Measurements from ENCODE around the gene SMAP1. TPM values are rescaled to one million over a fixed set of nuclear protein-coding genes. Genes with fewer than 3 reads are reported as not detected.
A peak's percentile ranks its signal among the peaks of the same experiment; 100 is the strongest.

SMAP1 gene
- total RNA-seq, 1 donor: 15.9 TPM

- DNase-seq (ENCODE audit: low read depth in 2 of 3, low spot score in 2 of 3): peak; percentile 26 to 67 (median 34)
Observed at GRCh38 chr6:70884074-70884983, 216.6 kb downstream of the SMAP1 start.

- no peak for DNase-seq (ENCODE audit: low read depth in 2 of 3, low spot score in 2 of 3)
Observed at GRCh38 chr6:70886071-70886470, 218.4 kb downstream of the SMAP1 start.

- DNase-seq (ENCODE audit: low read depth in 2 of 3, low spot score in 2 of 3): no peak
Observed at GRCh38 chr6:70886661-70887060, 219.0 kb downstream of the SMAP1 start.

- DNase-seq (ENCODE audit: low read depth in 2 of 3, low spot score in 2 of 3): no peak
Observed at GRCh38 chr6:70889270-70889669, 221.6 kb downstream of the SMAP1 start.

GRCh38 chr6:70894001-70894400, 226.3 kb downstream of the SMAP1 start:
- DNase-seq (ENCODE audit: low read depth in 2 of 3, low spot score in 2 of 3): no peak

GRCh38 chr6:70900047-70900446, 232.4 kb downstream of the SMAP1 start:
- DNase-seq (ENCODE audit: low read depth in 2 of 3, low spot score in 2 of 3): no peak

- no peak for DNase-seq (ENCODE audit: low read depth in 2 of 3, low spot score in 2 of 3)
Observed at GRCh38 chr6:70901324-70901723, 233.6 kb downstream of the SMAP1 start.

- no peak for DNase-seq (ENCODE audit: low read depth in 2 of 3, low spot score in 2 of 3)
Observed at GRCh38 chr6:70903665-70904452, 236.2 kb downstream of the SMAP1 start.

- DNase-seq (ENCODE audit: low read depth in 2 of 3, low spot score in 2 of 3): no peak
Observed at GRCh38 chr6:70905742-70906141, 238.1 kb downstream of the SMAP1 start.

Other genes starting within 250 kb of the SMAP1 start
- 2.4 TPM for gene SDHAF4, start 101.0 kb upstream of the SMAP1 start, total RNA-seq

Measured in hematopoietic multipotent progenitor cell (in vitro differentiated cells).